Gastrocnemius medialis (tissue), 4 donors: ENCODE data around the gene KIFC3. TPM values are rescaled to one million over a fixed set of nuclear protein-coding genes. Genes with fewer than 3 reads are reported as not detected.
A peak's percentile ranks its signal among the peaks of the same experiment; 100 is the strongest.
"Not testable (repeated sequence)": the region's sequence is repeated elsewhere in the genome, so short reads cannot be mapped to it uniquely, and the experiment has no call there.

Experiments
- ATAC-seq, 2 donors: fragments of 150-250 bp; one replicate each; pipeline ENCODE4 v1.9.1; 2016
- DNase-seq, 2 donors: peaks; one replicate each; pipeline ENCODE4 v3.0.0-alpha.2; 2019
- H3K27ac ChIP-seq, 4 donors: fragments of 200-600 bp; sonication (generic); 1 replicate in 1 of 4; 2 replicates in 3 of 4; pipeline ENCODE4 v1.5.1; 2016 to 2018; ENCODE audit warnings: mild to moderate bottlenecking in 2 of 4, moderate library complexity in 1 of 4
- H3K27me3 ChIP-seq, 3 donors: fragments of 200-600 bp; sonication (generic) in 2 of 3; 1 replicate in 1 of 3; 2 replicates in 2 of 3; pipeline versions ENCODE4 v1.5.1 to v1.6.0; 2016 to 2019; ENCODE audit warnings: mild to moderate bottlenecking in 1 of 3, moderate library complexity in 1 of 3
- H3K36me3 ChIP-seq, 2 donors: fragments of 200-600 bp; sonication (generic) in 1 of 2; one replicate each; pipeline ENCODE4 v1.5.1; 2017 to 2018
- H3K4me1 ChIP-seq, 2 donors: fragments of 200-600 bp; sonication (generic) in 1 of 2; one replicate each; pipeline ENCODE4 v1.5.1; 2016 to 2017; ENCODE audit warnings: mild to moderate bottlenecking in 2 of 2
- H3K4me3 ChIP-seq, 4 donors: fragments of 200-600 bp; sonication (generic) in 3 of 4; 1 replicate in 1 of 4; 2 replicates in 3 of 4; pipeline ENCODE4 v1.5.1; 2016 to 2019; ENCODE audit warnings: mild to moderate bottlenecking in 2 of 4
- H3K9me3 ChIP-seq, 3 donors: fragments of 200-600 bp; sonication (generic) in 2 of 3; 1 replicate in 1 of 3; 2 replicates in 2 of 3; pipeline ENCODE4 v1.5.1; 2016 to 2019
- CTCF ChIP-seq, 5 experiments: fragments of 450-650 bp in 3 of 5; fragments of 200-600 bp in 2 of 5; sonication (generic) in 2 of 5; IDR thresholded peaks in 4 of 5; conservative IDR thresholded peaks in 1 of 5; 1 replicate in 4 of 5; 2 replicates in 1 of 5; pipeline ENCODE4 v1.5.1; 2016 to 2019; ENCODE audit warnings: antibody characterized with exemption in 5 of 5, mild to moderate bottlenecking in 3 of 5, moderate library complexity in 3 of 5
- POLR2A ChIP-seq, 2 donors: fragments of 450-650 bp; IDR thresholded peaks; one replicate each; pipeline ENCODE4 v1.6.1; 2017; ENCODE audit warnings: antibody characterized with exemption in 2 of 2, mild to moderate bottlenecking in 2 of 2, moderate library complexity in 2 of 2
- in situ Hi-C, 4 donors: fragments of 200-750 bp; cut with MboI; loops; one replicate each; pipeline versions ENCODE4 v1.15.0 to v1.8.0; 2017; ENCODE audit warnings: low sequenced_read_pairs in 4 of 4
- intact Hi-C: fragments of 100-400 bp; cut with DNase I; formaldehyde crosslinking; loops from one replicate; pipeline ENCODE4 v1.15.1; 2023; ENCODE audit warnings: low total_unique reads
- total RNA-seq, 4 donors: library from RNA; depleted of rRNA; stranded (reverse); fragments of >200 nt; gene quantifications; one replicate each; pipeline versions ENCODE4 v1.1.0 to v1.2.3, GENCODE V29; 2016

Gene KIFC3
- total RNA-seq, 4 donors from 2014 or later, result 2.1 to 12.0 (median 3.2) TPM

- TF ChIP-seq CTCF (IDR thresholded peaks at IDR 0.05 in 4 of 5, conservative IDR thresholded peaks at IDR 0.05 in 1 of 5), result no peak
- intact Hi-C loops (no loop called here), in situ Hi-C loops (no loop called here)
- Histone ChIP-seq H3K4me1 (peaks cover 4% of the 10 kb centered on the region in 2 donors), H3K27me3 (no peaks in the 10 kb centered on the region), H3K27ac (no peak overlapping the region), H3K36me3 (no peaks in the 10 kb centered on the region), H3K4me3 (no peak overlapping the region), H3K9me3 (no peaks in the 10 kb centered on the region)
- no peak for ATAC-seq
- no peak for DNase-seq
Measured at GRCh38 chr16:57781349-57781740, 20.9 kb downstream of the KIFC3 start.

GRCh38 chr16:57779836-57780235, 22.5 kb downstream of the KIFC3 start:
- not testable (repeated sequence) for DNase-seq, H3K27ac ChIP-seq, ATAC-seq, H3K27me3 ChIP-seq, H3K4me1 ChIP-seq, H3K9me3 ChIP-seq, H3K4me3 ChIP-seq, H3K36me3 ChIP-seq
- intact Hi-C loops (loop anchor here (5.0 kb wide), 1 partner anchor 222 kb away; the partner anchor contains the start of genes USB1 and ZNF319), in situ Hi-C loops (loop anchor here in 3 of 4 donors (5.0 to 10.0 kb wide), 3 partner anchors 82 to 87 kb away; no protein-coding TSS in a partner anchor)

- H3K36me3 ChIP-seq, result no peaks in the 10 kb centered on the region
- in situ Hi-C loops, result loop anchor here in 3 of 4 donors (5.0 to 10.0 kb wide), 3 partner anchors 84 to 89 kb away; no protein-coding TSS in a partner anchor
- intact Hi-C loops, result loop anchor here (5.0 kb wide), 1 partner anchor 224 kb away; the partner anchor contains the start of genes USB1 and ZNF319
Measured at GRCh38 chr16:57778658-57779057, 23.6 kb downstream of the KIFC3 start.

GRCh38 chr16:57775661-57776469, 26.4 kb downstream of the KIFC3 start:
- DNase-seq (peak; percentile 51 to 73), ATAC-seq (peak; percentile 96 to 97)
- H3K4me3 ChIP-seq, result no peak overlapping the region
- H3K36me3 ChIP-seq, result no peaks in the 10 kb centered on the region
- in situ Hi-C loops, result loop anchor here in 3 of 4 donors (5.0 to 10.0 kb wide), 3 partner anchors 86 to 91 kb away; no protein-coding TSS in a partner anchor
- TF ChIP-seq POLR2A (IDR thresholded peaks at IDR 0.05) (no peak), CTCF (IDR thresholded peaks at IDR 0.05 in 4 of 5, conservative IDR thresholded peaks at IDR 0.05 in 1 of 5) (peak; percentile 75 to 85 (median 76))
- peaks cover 0 to 3% of the 10 kb centered on the region in 2 donors for H3K4me1 ChIP-seq
- intact Hi-C loops, result loop anchor here (1.0 to 5.0 kb wide), 2 partner anchors 87 to 226 kb away; partner anchors contain the start of genes USB1 and ZNF319
- no peaks in the 10 kb centered on the region for H3K9me3 ChIP-seq
- H3K27ac ChIP-seq, result no peak overlapping the region
- no peaks in the 10 kb centered on the region for H3K27me3 ChIP-seq

More at GRCh38 chr16:57778658-57779057, 23.6 kb downstream of the KIFC3 start:
- Histone ChIP-seq H3K27me3 (no peaks in the 10 kb centered on the region), H3K9me3 (no peaks in the 10 kb centered on the region), H3K4me1 (peaks cover 0 to 3% of the 10 kb centered on the region in 2 donors), H3K4me3 (no peak overlapping the region), H3K27ac (no peak overlapping the region)
- no peak for DNase-seq
- ATAC-seq, result no peak
- TF ChIP-seq CTCF (IDR thresholded peaks at IDR 0.05 in 4 of 5, conservative IDR thresholded peaks at IDR 0.05 in 1 of 5), result no peak
- TF ChIP-seq POLR2A (IDR thresholded peaks at IDR 0.05), result no peak

GRCh38 chr16:57774705-57775285, 27.5 kb downstream of the KIFC3 start:
- intact Hi-C loops, result loop anchor here (1.0 to 5.0 kb wide), 2 partner anchors 89 to 228 kb away; partner anchors contain the start of genes USB1 and ZNF319
- no peak for TF ChIP-seq CTCF (IDR thresholded peaks at IDR 0.05 in 4 of 5, conservative IDR thresholded peaks at IDR 0.05 in 1 of 5)
- no peak for TF ChIP-seq POLR2A (IDR thresholded peaks at IDR 0.05)

More at GRCh38 chr16:57774705-57775285, 27.5 kb downstream of the KIFC3 start:
- no peaks in the 10 kb centered on the region for H3K36me3 ChIP-seq
- ATAC-seq, result no peak
- H3K4me1 ChIP-seq, result peaks cover 0 to 3% of the 10 kb centered on the region in 2 donors
- no peak overlapping the region for H3K27ac ChIP-seq
- no peaks in the 10 kb centered on the region for H3K27me3 ChIP-seq
- no peak overlapping the region for H3K4me3 ChIP-seq
- in situ Hi-C loops, result loop anchor here (5.0 to 25.0 kb wide), 4 partner anchors 88 to 238 kb away; partner anchors contain the start of genes USB1 (in 1 of the 4) and ZNF319 (in 1 of the 4)
- no peak for DNase-seq
- H3K9me3 ChIP-seq, result no peaks in the 10 kb centered on the region
